HFFc6 (cell line): Measurements from ENCODE around the gene TECR. TPM values are rescaled to one million over a fixed set of nuclear protein-coding genes. Genes with fewer than 3 reads are reported as not detected.
"Not testable (repeated sequence)": the region's sequence is repeated elsewhere in the genome, so short reads cannot be mapped to it uniquely, and the experiment has no call there.

Source experiments
- DNase-seq: peaks from one replicate; pipeline ENCODE4 v3.0.0-alpha.2; 2018
- H3K27ac Mint-ChIP-seq: 2 replicates; pipeline ENCODE4 v1.8.0; 2020; ENCODE audit warnings: mild to moderate bottlenecking, mixed read lengths
- H3K27me3 Mint-ChIP-seq: 2 replicates; pipeline ENCODE4 v1.8.0; 2021; ENCODE audit warnings: mild to moderate bottlenecking, moderate library complexity, mixed read lengths; ENCODE audit not compliant: insufficient read depth
- H3K36me3 Mint-ChIP-seq: 2 replicates; pipeline ENCODE4 v1.8.0; 2021; ENCODE audit warnings: low read depth, mixed read lengths
- H3K4me1 Mint-ChIP-seq: 2 replicates; pipeline ENCODE4 v1.8.0; 2020; ENCODE audit warnings: low read depth, mixed read lengths
- H3K4me3 Mint-ChIP-seq: 2 replicates; pipeline ENCODE4 v1.8.0; 2020; ENCODE audit warnings: mild to moderate bottlenecking, moderate library complexity, mixed read lengths
- H3K9me3 Mint-ChIP-seq: 2 replicates; pipeline ENCODE4 v1.8.0; 2020; ENCODE audit warnings: mild to moderate bottlenecking, mixed read lengths
- CTCF ChIP-seq: fragments of 200-600 bp; sonication (generic); IDR thresholded peaks from 2 replicates; pipeline ENCODE4 v1.5.0; 2021; ENCODE audit warnings: antibody characterized with exemption, mild to moderate bottlenecking
- total RNA-seq, 6 experiments: library from RNA; stranded (reverse); fragmentation: NEBNext Ultra II Directional; extraction: Animal tissue kit (Norgen Biotek cat#: 25700); gene quantifications; 2 replicates in 1 of 6; 3 replicates in 5 of 6; pipeline ENCODE4 v1.2.3, GENCODE V29; 2021

TECR gene
- total RNA-seq, 6 experiments from 2014 or later: 101 to 132 (median 118) TPM

GRCh38 chr19:14582894-14583340 lies 53.5 kb downstream of the TECR start, which contains the start of gene CLEC17A:
TSS of gene CLEC17A (plus strand) at chr19:14583084. CDS start at chr19:14583161, 77 bp downstream.
- Mint-ChIP-seq H3K27me3 (no peaks in the 10 kb centered on the region; the same call in 1 of the 2 replicates), H3K4me3 (no peak within 1 kb of the TSS), H3K27ac (no peak within 1 kb of the TSS), H3K36me3 (no peaks in the 10 kb centered on the region), H3K4me1 (0 out of 2 replicates have a peak, but pooled peaks cover 11% of the 10 kb centered on the region), H3K9me3 (no peaks in the 10 kb centered on the region)
- TF ChIP-seq CTCF: no peak
- no peak for DNase-seq

GRCh38 chr19:14584372-14584771 lies 55.0 kb downstream of the TECR start:
- not testable (repeated sequence) for H3K4me3 Mint-ChIP-seq, H3K27ac Mint-ChIP-seq, DNase-seq, H3K27me3 Mint-ChIP-seq, H3K4me1 Mint-ChIP-seq, H3K9me3 Mint-ChIP-seq, H3K36me3 Mint-ChIP-seq

DNA sequence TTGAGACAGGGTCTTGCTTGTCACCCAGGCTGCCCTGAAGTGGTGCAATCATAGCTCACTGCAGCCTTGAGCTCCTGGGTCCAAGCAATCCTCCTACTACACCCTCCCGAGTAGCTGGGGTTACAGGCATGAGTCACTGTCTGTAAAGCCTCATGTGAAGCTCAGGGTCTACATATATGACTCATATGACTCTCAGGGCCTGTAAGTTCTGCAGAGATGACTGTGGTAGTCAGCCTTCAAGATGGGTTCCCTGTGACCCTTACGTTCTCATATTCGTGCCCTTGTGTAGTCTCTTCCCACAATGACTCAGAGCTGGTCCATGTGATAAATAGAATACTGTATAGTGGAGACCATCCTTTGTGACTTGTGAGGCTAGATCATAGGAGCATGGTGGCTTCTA lies 55.8 kb downstream of the TECR start:
- H3K27ac Mint-ChIP-seq, H3K27me3 Mint-ChIP-seq, H3K36me3 Mint-ChIP-seq, H3K4me3 Mint-ChIP-seq, H3K9me3 Mint-ChIP-seq, H3K4me1 Mint-ChIP-seq: not testable (repeated sequence)
- DNase-seq: peak; percentile 50

GRCh38 chr19:14589433-14589832 lies 60.0 kb downstream of the TECR start:
- not testable (repeated sequence) for H3K4me1 Mint-ChIP-seq, H3K27ac Mint-ChIP-seq, H3K27me3 Mint-ChIP-seq, H3K36me3 Mint-ChIP-seq, H3K9me3 Mint-ChIP-seq, H3K4me3 Mint-ChIP-seq, DNase-seq

- peaks cover 13% of the 10 kb centered on the region for H3K9me3 Mint-ChIP-seq
- H3K4me1 Mint-ChIP-seq: no peaks in the 10 kb centered on the region
- no peak overlapping the region for H3K4me3 Mint-ChIP-seq
- no peak overlapping the region for H3K27ac Mint-ChIP-seq
- H3K27me3 Mint-ChIP-seq: peaks cover 8% of the 10 kb centered on the region
- no peak for DNase-seq
- peaks cover 6% of the 10 kb centered on the region; the same call in 1 of the 2 replicates for H3K36me3 Mint-ChIP-seq
- no peak for TF ChIP-seq CTCF
These were observed 66.2 kb downstream of the TECR start for GRCh38 chr19:14595558-14595957.

GRCh38 chr19:14599548-14600147 lies 70.3 kb downstream of the TECR start:
- DNase-seq: no peak
- H3K27me3 Mint-ChIP-seq: peaks cover 11% of the 10 kb centered on the region
- H3K9me3 Mint-ChIP-seq: peaks cover 17% of the 10 kb centered on the region
- no peak overlapping the region for H3K27ac Mint-ChIP-seq
- H3K4me3 Mint-ChIP-seq: no peak overlapping the region
- H3K4me1 Mint-ChIP-seq: no peaks in the 10 kb centered on the region
- peaks cover 6% of the 10 kb centered on the region; the same call in 1 of the 2 replicates for H3K36me3 Mint-ChIP-seq
- no peak for TF ChIP-seq CTCF

DNA sequence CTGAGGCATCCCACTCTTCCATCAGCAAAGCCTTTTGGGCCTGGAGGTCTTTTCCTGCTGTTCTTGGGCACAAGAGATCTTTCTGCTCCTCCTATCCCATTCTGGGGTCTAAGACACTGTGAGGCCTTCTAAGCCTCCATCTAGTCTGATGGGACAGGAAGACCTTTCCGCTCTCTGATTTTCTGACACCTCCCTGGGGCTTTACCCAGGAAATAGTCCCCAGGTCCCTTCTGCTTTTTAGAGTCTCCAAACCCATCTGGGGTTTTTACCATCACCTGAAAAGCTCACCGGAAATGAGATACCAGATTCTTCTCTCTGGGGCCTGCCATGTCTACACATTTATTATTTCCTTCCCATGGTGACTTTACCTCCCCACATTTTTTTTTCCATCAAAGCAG lies 74.6 kb downstream of the TECR start:
- no peak for DNase-seq
- no peak overlapping the region for H3K27ac Mint-ChIP-seq
- H3K36me3 Mint-ChIP-seq: no peaks in the 10 kb centered on the region
- peaks cover 8% of the 10 kb centered on the region for H3K27me3 Mint-ChIP-seq
- peaks cover 4% of the 10 kb centered on the region; the same call in 1 of the 2 replicates for H3K9me3 Mint-ChIP-seq
- TF ChIP-seq CTCF: no peak
- no peak overlapping the region for H3K4me3 Mint-ChIP-seq
- H3K4me1 Mint-ChIP-seq: no peaks in the 10 kb centered on the region
